Lower leg skin (tissue), 4 donors: ENCODE results near the gene DAAM1. TPM values are rescaled to one million over a fixed set of nuclear protein-coding genes. Genes with fewer than 3 reads are reported as not detected.

ENCODE experiments used
- DNase-seq, 2 donors: peaks; one replicate each; pipeline ENCODE4 v3.0.0-alpha.2; 2019; ENCODE audit warnings: low spot score in 2 of 2
- H3K4me3 ChIP-seq: fragments of 200-600 bp; sonication (generic); 2 replicates; pipeline ENCODE4 v1.5.1; 2017; ENCODE audit warnings: mild to moderate bottlenecking, low read depth; ENCODE audit not compliant: poor library complexity, severe bottlenecking
- POLR2A ChIP-seq, 2 donors: fragments of 450-650 bp; IDR thresholded peaks; one replicate each; pipeline ENCODE4 v1.6.1; 2016 to 2017; ENCODE audit warnings: antibody characterized with exemption in 2 of 2, mild to moderate bottlenecking in 1 of 2, moderate library complexity in 1 of 2
- WGBS, 2 donors: methylation state at CpG; one replicate each; pipeline ENCODE4 v1.1.5; 2018; 5-methylcytosine and 5-hydroxymethylcytosine counted together
- intact Hi-C: fragments of 100-400 bp; cut with DNase I; formaldehyde crosslinking; loops from one replicate; pipeline ENCODE4 v1.15.0; 2023; ENCODE audit warnings: low total_unique reads
- total RNA-seq, 4 donors: library from RNA; depleted of rRNA; stranded (reverse); fragments of >200 nt; gene quantifications; one replicate each; pipeline ENCODE4 v1.1.0, GENCODE V29; 2016
- TF ChIP-seq, protein P1 (sequence below), 3 donors: fragments of 450-650 bp; IDR thresholded peaks; one replicate each; pipeline ENCODE4 v1.5.1; 2016; ENCODE audit warnings: antibody characterized with exemption in 3 of 3, mild to moderate bottlenecking in 3 of 3, moderate library complexity in 2 of 3

The DAAM1 gene
- total RNA-seq, 4 donors from 2014 or later, result 155 to 194 (median 183) TPM

DNA sequence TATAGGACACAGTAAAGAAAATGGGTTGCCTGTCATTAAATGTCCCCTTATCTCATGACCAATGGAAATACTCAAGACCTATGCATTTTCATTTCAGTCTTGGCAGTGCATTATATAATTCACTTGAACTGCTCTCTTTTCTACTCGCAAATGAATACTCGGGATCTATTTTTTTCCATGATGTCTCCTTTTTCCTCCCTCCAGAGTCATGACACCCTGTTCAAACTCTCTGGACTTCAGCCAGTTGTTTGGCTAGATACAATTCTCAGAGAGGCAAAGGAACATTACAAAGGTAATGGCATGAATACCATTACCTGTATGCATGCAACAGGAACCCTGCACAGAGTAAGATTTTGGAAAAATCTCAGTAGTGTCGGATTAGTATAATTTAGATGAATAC lies 145.8 kb downstream of the DAAM1 start:
- intact Hi-C loops, result no loop called here
- no peak for DNase-seq
- TF ChIP-seq POLR2A (IDR thresholded peaks at IDR 0.05), result no peak
- TF ChIP-seq, protein P1, sequence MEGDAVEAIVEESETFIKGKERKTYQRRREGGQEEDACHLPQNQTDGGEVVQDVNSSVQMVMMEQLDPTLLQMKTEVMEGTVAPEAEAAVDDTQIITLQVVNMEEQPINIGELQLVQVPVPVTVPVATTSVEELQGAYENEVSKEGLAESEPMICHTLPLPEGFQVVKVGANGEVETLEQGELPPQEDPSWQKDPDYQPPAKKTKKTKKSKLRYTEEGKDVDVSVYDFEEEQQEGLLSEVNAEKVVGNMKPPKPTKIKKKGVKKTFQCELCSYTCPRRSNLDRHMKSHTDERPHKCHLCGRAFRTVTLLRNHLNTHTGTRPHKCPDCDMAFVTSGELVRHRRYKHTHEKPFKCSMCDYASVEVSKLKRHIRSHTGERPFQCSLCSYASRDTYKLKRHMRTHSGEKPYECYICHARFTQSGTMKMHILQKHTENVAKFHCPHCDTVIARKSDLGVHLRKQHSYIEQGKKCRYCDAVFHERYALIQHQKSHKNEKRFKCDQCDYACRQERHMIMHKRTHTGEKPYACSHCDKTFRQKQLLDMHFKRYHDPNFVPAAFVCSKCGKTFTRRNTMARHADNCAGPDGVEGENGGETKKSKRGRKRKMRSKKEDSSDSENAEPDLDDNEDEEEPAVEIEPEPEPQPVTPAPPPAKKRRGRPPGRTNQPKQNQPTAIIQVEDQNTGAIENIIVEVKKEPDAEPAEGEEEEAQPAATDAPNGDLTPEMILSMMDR (IDR thresholded peaks at IDR 0.05), result no peak
- 53 to 57% methylated on average over 3 of the region's 3 CpGs for WGBS, 2 donors
- H3K4me3 ChIP-seq, result no peak overlapping the region

DNA sequence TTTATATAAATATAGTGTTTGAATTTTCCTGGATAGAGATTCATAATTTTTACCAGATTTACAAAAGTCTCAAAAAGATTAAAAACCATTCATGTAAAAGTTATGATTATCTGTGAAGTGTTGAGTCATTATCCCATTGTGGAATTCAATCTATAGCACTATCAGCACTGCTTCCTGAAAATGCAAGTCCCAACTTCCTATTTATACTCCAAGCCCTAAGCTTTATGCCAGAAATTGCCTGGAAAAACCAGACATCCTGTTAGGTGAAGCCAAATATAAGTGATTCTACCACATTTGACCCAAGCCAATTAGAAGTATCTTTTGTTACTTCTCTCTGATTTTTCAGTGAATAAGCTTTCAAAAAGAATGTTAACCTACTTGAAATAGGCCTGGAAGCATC lies 147.6 kb downstream of the DAAM1 start:
- intact Hi-C loops, result no loop called here
- no peak for TF ChIP-seq POLR2A (IDR thresholded peaks at IDR 0.05)
- TF ChIP-seq, protein P1 (IDR thresholded peaks at IDR 0.05), result no peak
- no peak for DNase-seq
- H3K4me3 ChIP-seq, result no peak overlapping the region

DNA sequence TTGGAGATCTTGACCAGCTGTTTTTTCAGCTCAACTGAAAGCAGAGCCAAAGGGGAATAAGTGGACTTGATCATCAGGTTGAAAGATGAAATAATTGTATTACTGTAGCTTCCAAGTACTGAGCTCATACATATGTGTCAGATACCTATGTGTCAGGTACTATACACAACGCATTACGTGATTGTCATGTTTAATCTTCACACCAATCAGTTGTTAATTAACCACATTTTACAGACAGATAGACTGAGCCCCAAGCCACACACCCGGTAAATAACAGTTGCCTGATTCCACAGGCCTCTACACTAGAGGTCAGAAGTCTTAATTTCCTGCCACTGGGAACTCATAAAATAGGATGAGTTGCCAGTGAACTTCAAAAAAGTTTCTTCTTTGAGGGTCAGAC lies 148.2 kb downstream of the DAAM1 start:
- WGBS, 2 donors, result 67% methylated on average over 3 of the region's 3 CpGs
- DNase-seq, result no peak
- intact Hi-C loops, result no loop called here
- no peak for TF ChIP-seq POLR2A (IDR thresholded peaks at IDR 0.05)
- H3K4me3 ChIP-seq, result no peak overlapping the region

DNA sequence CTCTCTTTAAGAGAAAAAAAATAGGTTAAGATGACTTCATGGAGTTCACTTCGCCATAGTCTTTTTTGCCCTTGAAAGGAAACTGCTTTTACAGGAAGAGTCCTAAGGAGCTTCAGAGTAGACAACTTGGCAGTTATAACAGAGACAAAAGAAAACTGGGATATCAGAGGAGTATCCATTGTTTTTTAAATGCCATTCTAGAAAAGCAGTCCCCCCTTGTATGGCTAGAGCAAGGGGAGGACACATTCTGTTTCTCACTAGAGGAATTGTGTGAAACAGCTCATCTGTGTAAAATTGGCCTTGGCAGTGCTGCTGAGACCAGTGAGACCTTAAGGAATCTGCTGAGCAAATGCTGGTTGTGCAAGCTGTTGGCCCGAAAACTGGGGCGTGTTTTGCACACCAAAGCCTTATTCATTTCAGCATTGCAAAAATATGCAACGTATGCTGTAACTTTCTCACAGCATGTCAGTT lies 148.7 kb downstream of the DAAM1 start:
- no peak overlapping the region for H3K4me3 ChIP-seq
- WGBS, 2 donors, result 13 to 18% methylated on average over 4 of the region's 4 CpGs
- TF ChIP-seq, protein P1 (IDR thresholded peaks at IDR 0.05), result no peak
- TF ChIP-seq POLR2A (IDR thresholded peaks at IDR 0.05), result no peak
- DNase-seq, result peak; percentile 68 to 91
- intact Hi-C loops, result no loop called here

DNA sequence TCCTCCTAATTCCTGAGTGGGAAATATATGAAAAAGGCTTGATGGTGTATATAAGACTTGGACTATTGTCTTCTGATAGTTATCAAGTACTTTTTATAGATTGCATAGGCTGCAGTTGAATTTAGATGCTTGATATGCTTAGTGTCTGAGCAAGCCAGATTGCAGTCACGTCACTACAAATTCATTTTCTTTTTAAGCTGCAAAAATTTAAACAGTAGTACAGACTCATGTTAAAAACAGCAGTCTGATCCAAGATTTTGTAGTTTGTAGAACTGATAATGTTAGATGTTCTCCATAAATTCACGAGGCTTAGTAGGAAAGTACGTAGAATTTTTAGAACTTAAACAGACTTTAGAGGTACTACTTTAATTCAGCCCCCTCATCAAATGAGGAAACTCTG lies 150.3 kb downstream of the DAAM1 start:
- intact Hi-C loops, result no loop called here
- TF ChIP-seq, protein P1 (IDR thresholded peaks at IDR 0.05), result no peak
- no peak for TF ChIP-seq POLR2A (IDR thresholded peaks at IDR 0.05)
- 87 to 93% methylated on average over 3 of the region's 3 CpGs for WGBS, 2 donors
- no peak for DNase-seq
- H3K4me3 ChIP-seq, result no peak overlapping the region

DNA sequence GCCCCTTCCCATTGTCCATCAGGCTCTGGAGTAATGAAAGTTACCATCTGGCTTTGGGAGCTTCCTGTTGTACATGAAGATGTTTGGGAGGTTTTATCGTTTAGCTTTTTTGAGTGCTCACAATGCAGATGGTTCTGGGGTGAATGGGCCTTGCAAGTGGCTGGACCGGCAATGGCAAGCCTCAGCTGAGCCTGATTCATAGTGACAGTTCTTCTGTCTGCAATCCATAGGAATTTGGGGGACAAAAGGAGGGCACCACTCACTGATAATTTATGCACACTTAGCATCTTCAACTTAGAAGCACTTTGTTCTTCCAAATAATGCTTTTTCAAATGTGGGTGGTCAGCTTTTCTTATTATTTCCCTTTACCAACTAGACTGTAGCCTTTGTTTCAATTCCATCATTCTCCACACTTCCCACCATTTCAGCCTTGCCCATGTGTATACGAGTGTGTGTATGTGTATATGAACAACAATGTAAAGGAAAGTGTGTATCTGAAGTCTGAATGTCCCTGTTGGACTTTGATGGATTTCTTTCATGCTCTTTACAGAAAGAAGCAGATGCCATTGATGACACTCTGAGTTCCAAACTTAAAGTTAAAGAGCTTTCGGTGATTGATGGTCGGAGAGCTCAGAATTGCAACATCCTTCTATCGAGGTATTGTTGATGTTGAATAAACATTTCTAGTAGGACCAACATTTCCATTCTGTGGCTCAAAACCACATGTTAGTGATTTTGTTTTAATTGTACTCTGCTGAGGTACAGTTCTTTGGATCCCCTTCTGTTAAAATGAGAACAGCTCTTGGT lies 151.3 kb downstream of the DAAM1 start:
- TF ChIP-seq, protein P1 (IDR thresholded peaks at IDR 0.05), result no peak
- TF ChIP-seq POLR2A (IDR thresholded peaks at IDR 0.05), result no peak
- WGBS, 2 donors, result 91 to 93% methylated on average over 6 of the region's 6 CpGs
- no peak overlapping the region for H3K4me3 ChIP-seq
- intact Hi-C loops, result no loop called here
- no peak for DNase-seq
